ENCODE measurements around the gene FBXO24. TPM values are rescaled to one million over a fixed set of nuclear protein-coding genes. Genes with fewer than 3 reads are reported as not detected.

Gene FBXO24
- total RNA-seq, 1 donor: 0.43 TPM

DNA sequence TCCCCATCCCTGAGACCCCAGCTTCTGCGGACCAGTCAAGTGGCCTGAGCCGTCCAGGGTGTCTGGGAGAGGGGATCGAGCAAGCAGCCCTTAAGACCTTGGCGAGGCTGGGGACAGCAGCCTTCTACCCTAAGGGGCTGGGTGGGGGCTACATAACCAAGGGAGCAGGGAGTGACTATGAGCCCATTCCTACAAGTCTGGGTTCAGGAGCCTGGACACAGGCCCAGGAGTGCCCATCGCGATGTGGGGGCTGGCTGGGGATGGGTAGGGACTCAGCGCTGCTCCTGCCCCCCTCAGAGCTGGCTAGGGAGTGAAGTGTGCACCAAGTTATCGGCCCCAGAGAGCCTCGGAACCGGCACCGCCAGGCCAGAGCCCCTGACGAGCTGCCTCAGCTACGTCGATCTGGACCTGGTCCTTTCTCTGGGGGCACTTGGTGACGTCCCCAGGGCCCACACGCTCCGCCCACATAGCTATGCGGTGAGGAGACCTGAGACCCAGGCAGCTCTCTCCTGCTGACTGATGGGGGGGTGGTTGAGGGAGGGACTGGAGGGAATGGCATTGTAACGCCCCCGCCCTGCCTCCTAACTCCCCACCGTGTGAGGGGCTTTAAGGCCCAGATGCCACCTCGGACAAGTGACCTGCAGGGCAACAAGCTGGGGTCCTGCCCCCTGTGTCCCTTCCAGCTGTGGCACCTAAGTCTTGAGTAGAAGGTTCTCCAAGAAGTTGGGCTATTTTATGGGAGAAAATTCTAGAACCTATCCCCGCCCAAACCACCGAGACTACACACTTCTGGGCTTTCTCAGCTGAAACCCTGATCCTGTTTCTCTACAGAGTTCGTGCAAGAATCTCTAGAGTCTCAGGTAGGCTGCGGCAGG, 14.9 kb upstream of the FBXO24 start:
- no peak for DNase-seq (ENCODE audit: low read depth)
- H3K4me3 ChIP-seq (ENCODE audit: low read depth, low read length): no peak overlapping the region

DNA sequence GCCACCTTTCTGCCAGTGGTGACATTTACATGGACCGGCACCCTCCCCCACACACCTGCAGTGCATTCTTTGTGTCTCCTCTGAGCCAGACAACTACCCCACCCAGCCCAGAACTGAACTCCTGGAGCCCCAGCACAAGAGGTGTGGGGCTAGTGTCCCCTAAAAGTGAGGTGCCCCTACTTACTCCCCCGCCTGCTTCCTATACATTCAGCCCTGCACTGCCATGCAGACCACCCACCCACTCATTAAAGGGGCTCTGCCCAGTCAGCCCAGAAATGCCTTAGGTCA, 14.4 kb upstream of the FBXO24 start:
- H3K4me3 ChIP-seq (ENCODE audit: low read depth, low read length): no peak overlapping the region
- DNase-seq (ENCODE audit: low read depth): no peak
- TF ChIP-seq, protein P1, sequence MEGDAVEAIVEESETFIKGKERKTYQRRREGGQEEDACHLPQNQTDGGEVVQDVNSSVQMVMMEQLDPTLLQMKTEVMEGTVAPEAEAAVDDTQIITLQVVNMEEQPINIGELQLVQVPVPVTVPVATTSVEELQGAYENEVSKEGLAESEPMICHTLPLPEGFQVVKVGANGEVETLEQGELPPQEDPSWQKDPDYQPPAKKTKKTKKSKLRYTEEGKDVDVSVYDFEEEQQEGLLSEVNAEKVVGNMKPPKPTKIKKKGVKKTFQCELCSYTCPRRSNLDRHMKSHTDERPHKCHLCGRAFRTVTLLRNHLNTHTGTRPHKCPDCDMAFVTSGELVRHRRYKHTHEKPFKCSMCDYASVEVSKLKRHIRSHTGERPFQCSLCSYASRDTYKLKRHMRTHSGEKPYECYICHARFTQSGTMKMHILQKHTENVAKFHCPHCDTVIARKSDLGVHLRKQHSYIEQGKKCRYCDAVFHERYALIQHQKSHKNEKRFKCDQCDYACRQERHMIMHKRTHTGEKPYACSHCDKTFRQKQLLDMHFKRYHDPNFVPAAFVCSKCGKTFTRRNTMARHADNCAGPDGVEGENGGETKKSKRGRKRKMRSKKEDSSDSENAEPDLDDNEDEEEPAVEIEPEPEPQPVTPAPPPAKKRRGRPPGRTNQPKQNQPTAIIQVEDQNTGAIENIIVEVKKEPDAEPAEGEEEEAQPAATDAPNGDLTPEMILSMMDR (IDR thresholded peaks at IDR 0.05; ENCODE audit: insufficient read depth, low read depth, low read length): no peak

More for the DNA sequence above, 14.9 kb upstream of the FBXO24 start:
- TF ChIP-seq, protein P1 (IDR thresholded peaks at IDR 0.05; ENCODE audit: insufficient read depth, low read depth, low read length): no peak

DNA sequence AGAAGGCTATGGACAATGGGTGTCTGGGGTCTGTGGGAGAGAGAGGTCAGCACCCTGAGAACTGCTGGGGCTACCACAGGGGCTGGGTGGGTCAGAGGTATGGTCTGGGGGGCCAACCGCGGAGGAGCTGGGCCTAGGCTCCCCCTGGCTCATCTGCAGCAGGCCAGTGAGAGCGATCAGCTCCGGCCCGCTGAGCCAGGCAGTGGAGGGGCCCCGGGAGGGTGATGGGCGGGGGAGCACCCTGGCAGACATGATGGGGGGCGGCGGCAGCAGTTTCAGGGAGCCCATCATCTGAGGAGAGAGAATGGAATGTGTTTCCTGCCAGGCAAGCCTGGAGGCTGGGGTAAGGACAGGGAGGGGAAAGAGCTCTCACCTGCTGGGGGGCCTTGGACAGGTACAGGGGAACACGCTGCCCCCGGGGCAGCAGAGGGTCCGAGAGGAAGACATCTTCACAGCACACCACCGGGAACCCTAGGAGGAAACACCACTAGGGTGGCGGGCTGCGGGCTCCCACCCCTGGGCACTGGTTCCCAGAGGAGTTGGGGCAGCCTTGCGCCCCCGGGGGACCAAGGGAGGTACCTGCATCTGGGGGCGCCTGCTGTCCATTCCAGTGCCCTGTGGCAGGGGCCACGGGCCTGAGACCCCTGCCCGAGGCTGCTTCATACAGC, 13.7 kb upstream of the FBXO24 start:
- no peak for DNase-seq (ENCODE audit: low read depth)

DNA sequence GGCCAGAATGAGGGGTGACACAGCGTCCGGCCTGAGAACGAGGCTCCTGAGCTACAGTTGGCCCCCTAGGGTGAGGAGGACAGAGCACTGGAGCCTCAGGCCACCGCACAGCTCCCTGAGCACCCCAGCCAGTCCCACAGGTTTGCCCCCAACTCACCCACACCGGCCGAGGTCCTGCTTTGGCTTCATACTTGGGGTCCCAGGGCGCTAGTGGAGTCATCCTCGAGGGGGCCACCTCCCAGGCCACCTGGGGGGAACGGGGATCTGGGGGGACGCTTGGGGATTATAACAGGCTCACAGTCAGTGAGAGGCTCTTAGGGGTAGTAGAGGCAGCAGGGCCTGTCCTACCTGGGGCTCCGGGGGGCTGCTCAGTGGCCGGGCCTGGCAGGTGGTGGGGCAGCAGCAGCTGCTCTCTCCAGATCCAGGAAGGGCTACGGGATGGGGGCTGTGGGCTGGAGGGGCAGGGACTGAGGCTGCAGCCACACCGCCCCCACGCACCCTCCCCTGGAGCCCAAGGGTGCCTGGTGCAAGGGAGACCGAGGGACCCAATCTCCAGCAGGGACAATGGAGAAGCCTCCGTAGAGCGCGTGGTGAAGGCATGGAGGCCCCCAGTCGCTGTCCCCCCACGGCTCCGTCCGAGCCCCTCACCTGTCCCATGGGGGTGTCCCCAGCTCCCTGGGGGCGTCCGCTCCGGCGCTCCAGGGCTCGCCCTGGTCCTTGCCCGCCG, 13.0 kb upstream of the FBXO24 start:
- TF ChIP-seq, protein P1 (IDR thresholded peaks at IDR 0.05; ENCODE audit: insufficient read depth, low read depth, low read length): no peak
- no peak for DNase-seq (ENCODE audit: low read depth)

More for the DNA sequence above, 13.7 kb upstream of the FBXO24 start:
- TF ChIP-seq, protein P1 (IDR thresholded peaks at IDR 0.05; ENCODE audit: insufficient read depth, low read depth, low read length): no peak
- H3K4me3 ChIP-seq (ENCODE audit: low read depth, low read length): no peak overlapping the region

DNA sequence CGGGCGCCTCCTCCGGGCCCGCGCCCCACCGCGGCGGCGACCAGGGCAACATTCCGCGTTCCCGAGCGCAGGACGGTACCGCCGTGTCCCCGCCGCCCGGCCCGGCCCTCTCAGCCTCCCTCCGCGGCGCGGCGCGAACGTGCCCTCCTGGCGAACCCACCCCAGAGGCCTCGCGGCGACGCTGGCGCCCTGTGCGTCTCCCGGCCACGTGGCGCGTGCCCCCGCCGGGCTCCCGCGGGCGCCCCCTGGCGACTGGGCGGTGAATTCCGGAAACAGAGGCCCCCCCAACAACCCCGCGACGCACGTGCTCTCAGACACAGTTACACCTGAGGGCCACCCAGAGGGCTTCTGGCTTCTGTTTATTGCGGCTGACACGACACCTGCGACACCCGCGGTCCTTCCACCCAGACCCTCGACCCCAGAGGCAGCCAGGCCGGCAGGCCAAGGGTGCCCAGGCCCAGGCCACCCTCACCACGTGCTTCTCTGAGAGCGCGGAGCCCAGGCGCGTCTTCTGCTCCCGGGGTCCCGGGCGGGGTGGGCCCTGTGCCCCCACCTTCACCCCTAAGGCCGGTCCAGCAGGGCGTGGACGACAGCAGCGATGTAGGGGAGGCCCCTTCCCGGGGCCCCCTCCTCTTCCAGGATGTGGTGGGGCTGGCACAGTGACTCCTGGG, 12.3 kb upstream of the FBXO24 start, which contains the start of gene SAP25:
TSS of gene SAP25 (minus strand) at position 210 of the 671 bp plus-strand sequence. CDS start at position 52, 158 bp downstream.
- TF ChIP-seq, protein P1 (IDR thresholded peaks at IDR 0.05; ENCODE audit: insufficient read depth, low read depth, low read length): peak; percentile 13
- DNase-seq (ENCODE audit: low read depth): no peak

More for the DNA sequence above, 13.0 kb upstream of the FBXO24 start:
- no peak overlapping the region for H3K4me3 ChIP-seq (ENCODE audit: low read depth, low read length)

More for the DNA sequence above, 12.3 kb upstream of the FBXO24 start, which contains the start of gene SAP25:
- no peak within 1 kb of the TSS for H3K4me3 ChIP-seq (ENCODE audit: low read depth, low read length)
